HepG2 (cell line): ENCODE measurements around the gene GRIK3. TPM values are rescaled to one million over a fixed set of nuclear protein-coding genes. Genes with fewer than 3 reads are reported as not detected.

Experiments
- ATAC-seq: fragments of 200-7000 bp; cut with Tn5 transposase; 3 replicates; pipeline ENCODE4 v1.9.1; 2020; ENCODE audit warnings: mild to moderate bottlenecking, moderate library complexity
- BruUV-seq: library from RNA; stranded (reverse); fragments of 400-500 nt; replicated peaks from 2 replicates; lab custom pipeline; 2021; lab: Mats Ljungman, UMichigan
- CTCF ChIA-PET: fragments of 300-600 bp; formaldehyde crosslinking; extraction: SDS; loops from one replicate; lab custom pipeline; 2021; ENCODE audit warnings: low total read pairs, inconsistent platforms, low intra/inter-chr PET ratio; lab: Yijun Ruan, JAX
- POLR2A ChIA-PET: fragments of 350-600 bp; sonication (Branson Sonifier 250); formaldehyde crosslinking; loops from one replicate; lab custom pipeline; 2020; ENCODE audit warnings: antibody characterized with exemption, inconsistent platforms; lab: Yijun Ruan, JAX
- DNase-seq: peaks from one replicate; pipeline ENCODE4 v3.0.0-alpha.2; 2015; ENCODE audit warnings: low spot score
- FAIRE-seq: peaks from 3 replicates; lab custom pipeline; 2011; peaks lifted over from hg19 to GRCh38; lab: Jason Lieb, UNC
- H2AFZ ChIP-seq: one replicate; pipeline ENCODE4 v1.6.1; 2011; ENCODE audit warnings: low read length, inconsistent platforms
- H3K27ac ChIP-seq: fragments of 300-600 bp; 3 replicates; pipeline ENCODE4 v1.8.0; 2011; ENCODE audit warnings: mixed run types, mild to moderate bottlenecking, mixed read lengths, low read length, inconsistent platforms; ENCODE audit not compliant: insufficient read depth; ENCODE audit errors: extremely low read length
- H3K27me3 ChIP-seq, 2 experiments: fragments of 200-600 bp in 1 of 2; 2 replicates in 1 of 2; 3 replicates in 1 of 2; pipeline versions ENCODE4 v1.6.0 to v1.8.0; 2011; ENCODE audit warnings: low read length in 2 of 2, mild to moderate bottlenecking in 2 of 2, moderate library complexity in 2 of 2, inconsistent platforms in 1 of 2; ENCODE audit not compliant: insufficient read depth in 2 of 2, control insufficient read depth in 1 of 2
- H3K36me3 ChIP-seq, 2 experiments: fragments of 200-600 bp in 1 of 2; replicated peaks in 1 of 2; 2 replicates in 1 of 2; 3 replicates in 1 of 2; pipeline versions ENCODE4 v1.5.1 to v1.8.0; 2011; ENCODE audit warnings: low read length in 2 of 2, inconsistent platforms in 1 of 2; ENCODE audit not compliant: insufficient read depth in 2 of 2, control insufficient read depth in 1 of 2
- H3K4me1 ChIP-seq: 2 replicates; pipeline ENCODE4 v1.5.1; 2012; ENCODE audit warnings: low read length, inconsistent platforms; ENCODE audit not compliant: insufficient read depth
- H3K4me2 ChIP-seq: 2 replicates; pipeline ENCODE4 v1.6.0; 2011; ENCODE audit warnings: low read depth, low read length, inconsistent platforms
- H3K4me3 ChIP-seq, 3 experiments: fragments of 200-600 bp in 1 of 3; sonication (generic), shearing (Covaris generic) in 1 of 3; replicated peaks in 1 of 3; 2 replicates each; pipeline ENCODE4 v1.5.1; 2011 to 2016; ENCODE audit warnings: low read length in 3 of 3, inconsistent platforms in 2 of 3, low read depth in 2 of 3, mild to moderate bottlenecking in 2 of 3, control low read depth in 1 of 3, mixed read lengths in 1 of 3; ENCODE audit not compliant: insufficient read depth in 1 of 3
- H3K79me2 ChIP-seq: one replicate; pipeline ENCODE4 v1.6.1; 2011; ENCODE audit warnings: low read length, inconsistent platforms; ENCODE audit not compliant: insufficient read depth
- H3K9ac ChIP-seq: 2 replicates; pipeline ENCODE4 v1.6.0; 2011; ENCODE audit warnings: mild to moderate bottlenecking, low read depth, low read length, inconsistent platforms; ENCODE audit not compliant: insufficient read depth
- H3K9me3 ChIP-seq: 2 replicates; pipeline ENCODE4 v1.5.1; 2012; ENCODE audit warnings: mild to moderate bottlenecking, low read length
- H4K20me1 ChIP-seq: 2 replicates; pipeline ENCODE4 v1.6.0; 2011; ENCODE audit warnings: inconsistent platforms, mild to moderate bottlenecking, low read length, moderate library complexity; ENCODE audit not compliant: insufficient read depth
- MEIS2 ChIP-seq: sonication (generic); formaldehyde crosslinking; IDR thresholded peaks from 2 replicates; pipeline ENCODE4 v1.9.0; 2021; ENCODE audit warnings: mild to moderate bottlenecking, missing genetic modification reagents
- PPARG ChIP-seq: conservative IDR thresholded peaks from 2 replicates; pipeline ENCODE4 v1.6.1; 2016; ENCODE audit warnings: missing biosample characterization, missing genetic modification reagents
- SMAD1 ChIP-seq: sonication (generic); formaldehyde crosslinking; IDR thresholded peaks from 2 replicates; pipeline ENCODE4 v1.4.0; 2020; ENCODE audit warnings: missing genetic modification reagents, low read depth, mild to moderate bottlenecking, borderline replicate concordance
- ZBTB10 ChIP-seq: sonication (generic); formaldehyde crosslinking; IDR thresholded peaks from 2 replicates; pipeline ENCODE4 v1.4.0; 2020; ENCODE audit warnings: missing genetic modification reagents, borderline replicate concordance
- ZNF317 ChIP-seq: sonication (generic); formaldehyde crosslinking; IDR thresholded peaks from 2 replicates; pipeline ENCODE4 v1.5.0; 2020; ENCODE audit warnings: mild to moderate bottlenecking, missing genetic modification reagents
- ZNF564 ChIP-seq: sonication (generic); formaldehyde crosslinking; IDR thresholded peaks from 2 replicates; pipeline ENCODE4 v1.8.1; 2023; ENCODE audit warnings: mild to moderate bottlenecking, missing genetic modification reagents
- ZNF619 ChIP-seq: sonication (generic); formaldehyde crosslinking; IDR thresholded peaks from 2 replicates; pipeline ENCODE4 v1.4.0; 2020; ENCODE audit warnings: mild to moderate bottlenecking, missing genetic modification reagents
- ZNF792 ChIP-seq: IDR thresholded peaks from 2 replicates; pipeline ENCODE4 v1.6.1; 2016
- WGBS: methylation state at CpG from one replicate; pipeline ENCODE4 v1.1.6; 2017; ENCODE audit warnings: low lambda C conversion rate; 5-methylcytosine and 5-hydroxymethylcytosine counted together
- in situ Hi-C: cut with HindIII; loops from 2 replicates; pipeline ENCODE4 v1.10.0; 2017; ENCODE audit warnings: low pct_unique_long_range_greater_than_20kb; ENCODE audit not compliant: extremely low pct_ligation_motif_present
- intact Hi-C: fragments of 100-400 bp; cut with micrococcal nuclease; formaldehyde crosslinking; loops from one replicate; pipeline ENCODE4 v1.10.0; 2022; ENCODE audit not compliant: unreplicated experiment
- polyA plus RNA-seq, 8 experiments: library from polyadenylated mRNA; depleted of rRNA in 3 of 8; stranded (reverse) in 7 of 8; unstranded in 1 of 8; fragments of >200 nt; fragmentation: Illumina TruSeq in 4 of 8; extraction: Trizol in 4 of 8; gene quantifications; 2 replicates each; pipeline versions ENCODE4 v1.2.1 to v1.2.3, GENCODE V29; 2011 to 2016; ENCODE audit warnings: low read depth in 4 of 8, missing spikeins in 1 of 8, mixed read lengths in 1 of 8; ENCODE audit not compliant: insufficient read depth in 1 of 8
- total RNA-seq, 5 experiments: library from RNA; depleted of rRNA; stranded (reverse); fragments of >200 nt; fragmentation: Illumina TruSeq; extraction: Trizol; gene quantifications; 2 replicates each; pipeline ENCODE4 v1.2.3, GENCODE V29; 2016; ENCODE audit warnings: low read depth in 1 of 5

Gene GRIK3
- total and polyA plus RNA-seq, 2 of the 13 experiments (the other 11 are each of a cell fraction or from before 2014, with no cell fraction given): not detected

- H2AFZ ChIP-seq: no peak overlapping the region
- no peak overlapping the region for H3K4me2 ChIP-seq
- no peaks in the 10 kb centered on the region for H3K4me1 ChIP-seq
- in situ Hi-C loops: no loop called here
- H3K27me3 ChIP-seq: peaks cover 0 to 1% of the 10 kb centered on the region in 2 experiments; a peak in 1 of 5 replicates
- ATAC-seq (no peak), DNase-seq (no peak), FAIRE-seq (no peak)
- 3% methylated on average over 5 of the region's 5 CpGs for WGBS
- no peaks in the 10 kb centered on the region for H3K36me3 ChIP-seq
- CTCF ChIA-PET: no interaction called here
- H3K9ac ChIP-seq: no peak overlapping the region
- TF ChIP-seq ZNF317 (CRISPR knock-in tag) (no peak), ZNF619 (CRISPR knock-in tag) (no peak)
- no peak overlapping the region for H3K4me3 ChIP-seq
- no peaks in the 10 kb centered on the region for H4K20me1 ChIP-seq
- no TSS peak for BruUV-seq
- no peaks in the 10 kb centered on the region for H3K79me2 ChIP-seq
- intact Hi-C loops: no loop called here
- H3K27ac ChIP-seq: no peak overlapping the region
- POLR2A ChIA-PET: no interaction called here
- H3K9me3 ChIP-seq: no peaks in the 10 kb centered on the region
Measured at GRCh38 chr1:36863500-36863899, 170.8 kb downstream of the GRIK3 start.

GRCh38 chr1:36863061-36863460, 171.3 kb downstream of the GRIK3 start:
- in situ Hi-C loops (no loop called here), intact Hi-C loops (no loop called here)
- FAIRE-seq: no peak
- Histone ChIP-seq H3K4me2 (no peak overlapping the region), H3K27ac (no peak overlapping the region), H2AFZ (no peak overlapping the region), H3K4me1 (peaks cover under 1% of the 10 kb centered on the region; the same call in 1 of the 2 replicates), H3K9me3 (no peaks in the 10 kb centered on the region), H3K9ac (no peak overlapping the region), H4K20me1 (no peaks in the 10 kb centered on the region), H3K27me3 (peaks cover 1 to 2% of the 10 kb centered on the region in 2 experiments; a peak in 1 of 5 replicates), H3K4me3 (no peak overlapping the region), H3K79me2 (no peaks in the 10 kb centered on the region), H3K36me3 (no peaks in the 10 kb centered on the region)
- ATAC-seq: no peak
- ChIA-PET CTCF (no interaction called here), POLR2A (no interaction called here)
- no peak for TF ChIP-seq SMAD1 (CRISPR knock-in tag)
- TF ChIP-seq ZNF792 (CRISPR knock-in tag): no peak
- TF ChIP-seq ZBTB10 (CRISPR knock-in tag): no peak
- no peak for TF ChIP-seq ZNF564 (CRISPR knock-in tag)
- no peak for TF ChIP-seq PPARG (CRISPR knock-in tag)
- TF ChIP-seq MEIS2 (CRISPR knock-in tag): no peak
- WGBS: 0% methylated on average over 3 of the region's 3 CpGs
- no TSS peak for BruUV-seq
- no peak for DNase-seq
